OCI-LY1 (cell line): ENCODE data around the gene MPP1.

Experiments used
- CTCF ChIP-seq: fragments of 200-600 bp; sonication (generic), shearing (Covaris generic); IDR thresholded peaks from 2 replicates; pipeline ENCODE4 v1.5.1; 2017; ENCODE audit warnings: mild to moderate bottlenecking, antibody characterized with exemption, low read length, moderate library complexity, mixed read lengths
- EZH2 ChIP-seq: fragments of 200-600 bp; sonication (generic), shearing (Covaris generic); IDR thresholded peaks from 2 replicates; pipeline ENCODE4 v1.8.0; 2017; ENCODE audit warnings: borderline replicate concordance, mixed run types, mild to moderate bottlenecking, antibody characterized with exemption, low read length, moderate library complexity, mixed read lengths

GRCh38 chrX:154774622-154775021 lies 30.7 kb downstream of the MPP1 start:
- TF ChIP-seq CTCF (no peak), EZH2 (no peak)
